ENCODE data around the gene MCM3AP.

- TF ChIP-seq GATA3 (IDR thresholded peaks at IDR 0.05; ENCODE audit: low read depth, low read length) (no peak), GATA2 (IDR thresholded peaks at IDR 0.05; ENCODE audit: low read depth, low read length) (no peak)
Observed at GRCh38 chr21:46285206-46285661, at the start of gene MCM3AP.

Measured in SH-SY5Y (cell line).